Liver (tissue), 3 donors: ENCODE measurements around the gene TJP1.

Experiments
- CTCF ChIP-seq: fragments of 150-350 bp; IDR thresholded peaks from 2 replicates; pipeline ENCODE4 v1.5.1; 2017; ENCODE audit warnings: improper control_type of control experiment, low read depth, low read length; ENCODE audit not compliant: missing input control
- EGR1 ChIP-seq, 2 donors: IDR thresholded peaks; 2 replicates each; pipeline ENCODE4 v1.6.1; 2016 to 2018; ENCODE audit warnings: antibody characterized with exemption in 2 of 2, low read depth in 2 of 2
- HNF4A ChIP-seq, 2 donors: conservative IDR thresholded peaks; 2 replicates each; pipeline ENCODE4 v1.6.1; 2016; ENCODE audit warnings: antibody characterized with exemption in 2 of 2, mild to moderate bottlenecking in 2 of 2
- TF ChIP-seq, protein P1 (sequence below): IDR thresholded peaks from 2 replicates; pipeline ENCODE4 v1.6.1; 2016; ENCODE audit warnings: antibody characterized with exemption
- donor health status: healthy.
- donor health status: healthy.

DNA sequence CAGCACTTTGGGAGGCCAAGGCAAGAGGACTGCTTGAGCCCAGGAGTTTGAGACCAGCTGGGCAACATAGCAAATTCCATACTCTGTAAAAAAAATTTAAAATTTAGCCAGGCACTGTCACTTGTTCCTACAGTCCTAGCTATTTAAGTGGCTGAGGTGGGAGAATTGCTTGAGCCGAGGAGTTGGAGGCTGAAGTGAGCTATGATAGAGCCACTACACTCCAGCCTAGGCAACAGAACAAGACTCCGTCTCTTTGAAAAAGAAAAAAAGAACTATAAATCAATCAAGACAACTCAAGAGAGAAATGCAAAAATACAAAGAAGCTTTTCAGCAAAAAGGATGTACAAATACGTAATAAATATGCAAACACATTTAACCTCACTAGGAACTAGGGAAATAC is 78.8 kb downstream of the TJP1 start:
- no peak for TF ChIP-seq CTCF
- TF ChIP-seq, protein P1, sequence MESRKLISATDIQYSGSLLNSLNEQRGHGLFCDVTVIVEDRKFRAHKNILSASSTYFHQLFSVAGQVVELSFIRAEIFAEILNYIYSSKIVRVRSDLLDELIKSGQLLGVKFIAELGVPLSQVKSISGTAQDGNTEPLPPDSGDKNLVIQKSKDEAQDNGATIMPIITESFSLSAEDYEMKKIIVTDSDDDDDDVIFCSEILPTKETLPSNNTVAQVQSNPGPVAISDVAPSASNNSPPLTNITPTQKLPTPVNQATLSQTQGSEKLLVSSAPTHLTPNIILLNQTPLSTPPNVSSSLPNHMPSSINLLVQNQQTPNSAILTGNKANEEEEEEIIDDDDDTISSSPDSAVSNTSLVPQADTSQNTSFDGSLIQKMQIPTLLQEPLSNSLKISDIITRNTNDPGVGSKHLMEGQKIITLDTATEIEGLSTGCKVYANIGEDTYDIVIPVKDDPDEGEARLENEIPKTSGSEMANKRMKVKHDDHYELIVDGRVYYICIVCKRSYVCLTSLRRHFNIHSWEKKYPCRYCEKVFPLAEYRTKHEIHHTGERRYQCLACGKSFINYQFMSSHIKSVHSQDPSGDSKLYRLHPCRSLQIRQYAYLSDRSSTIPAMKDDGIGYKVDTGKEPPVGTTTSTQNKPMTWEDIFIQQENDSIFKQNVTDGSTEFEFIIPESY: no peak
- TF ChIP-seq HNF4A (conservative IDR thresholded peaks at IDR 0.05): no peak
- TF ChIP-seq EGR1 (IDR thresholded peaks at IDR 0.05; ENCODE audit: low read depth in 2 of 2): no peak
